GM19324 (cell line): ENCODE data around the gene SOX12.
A peak's percentile ranks its signal among the peaks of the same experiment; 100 is the strongest.

ENCODE experiments used
- ATAC-seq: cut with Tn5 transposase; IDR thresholded peaks from one replicate; pipeline ENCODE4 v1.9.1; 2021; ENCODE audit warnings: mild to moderate bottlenecking, moderate library complexity; ENCODE audit not compliant: unreplicated experiment, low FRiP score

The SOX12 gene

GRCh38 chr20:300345-300990 is 24.9 kb upstream of the SOX12 start:
- ATAC-seq: no peak

GRCh38 chr20:301886-302848 is 23.2 kb upstream of the SOX12 start:
- no peak for ATAC-seq

GRCh38 chr20:305745-306144 is 19.6 kb upstream of the SOX12 start:
- no peak for ATAC-seq

- no peak for ATAC-seq
Observed at GRCh38 chr20:308427-309038, 16.8 kb upstream of the SOX12 start.

GRCh38 chr20:309306-309840 is 16.0 kb upstream of the SOX12 start:
- ATAC-seq: no peak

- no peak for ATAC-seq
Observed at GRCh38 chr20:309841-310644, 15.3 kb upstream of the SOX12 start.

GRCh38 chr20:310645-311044 is 14.7 kb upstream of the SOX12 start:
- no peak for ATAC-seq

- ATAC-seq: no peak
Observed at GRCh38 chr20:311609-312008, 13.7 kb upstream of the SOX12 start.

GRCh38 chr20:312067-312466 is 13.3 kb upstream of the SOX12 start:
- ATAC-seq: no peak

- no peak for ATAC-seq
Observed at GRCh38 chr20:312866-313265, 12.5 kb upstream of the SOX12 start.

- no peak for ATAC-seq
Observed at GRCh38 chr20:313402-313801, 11.9 kb upstream of the SOX12 start.

GRCh38 chr20:313948-314347 is 11.4 kb upstream of the SOX12 start:
- ATAC-seq: no peak

GRCh38 chr20:316316-317068 is 8.9 kb upstream of the SOX12 start:
- no peak for ATAC-seq

GRCh38 chr20:324177-325044 is 941 bp upstream of the SOX12 start:
- ATAC-seq: peak; percentile 63

GRCh38 chr20:325889-326644 is 715 bp downstream of the SOX12 start:
- ATAC-seq: peak; percentile 6

GRCh38 chr20:326645-327185 is 1.4 kb downstream of the SOX12 start:
- ATAC-seq: no peak

GRCh38 chr20:327186-328026 is 2.1 kb downstream of the SOX12 start:
- ATAC-seq: no peak
